ENCODE measurements around the gene TAPBP.
"Not testable (repeated sequence)": the region's sequence is repeated elsewhere in the genome, so short reads cannot be mapped to it uniquely, and the experiment has no call there.

Gene TAPBP

GRCh38 chr6:33273924-33274902 is 39.7 kb downstream of the TAPBP start:
- DNase-seq = no peak

GRCh38 chr6:33273129-33273923 is 40.6 kb downstream of the TAPBP start:
- no peak for DNase-seq

DNA sequence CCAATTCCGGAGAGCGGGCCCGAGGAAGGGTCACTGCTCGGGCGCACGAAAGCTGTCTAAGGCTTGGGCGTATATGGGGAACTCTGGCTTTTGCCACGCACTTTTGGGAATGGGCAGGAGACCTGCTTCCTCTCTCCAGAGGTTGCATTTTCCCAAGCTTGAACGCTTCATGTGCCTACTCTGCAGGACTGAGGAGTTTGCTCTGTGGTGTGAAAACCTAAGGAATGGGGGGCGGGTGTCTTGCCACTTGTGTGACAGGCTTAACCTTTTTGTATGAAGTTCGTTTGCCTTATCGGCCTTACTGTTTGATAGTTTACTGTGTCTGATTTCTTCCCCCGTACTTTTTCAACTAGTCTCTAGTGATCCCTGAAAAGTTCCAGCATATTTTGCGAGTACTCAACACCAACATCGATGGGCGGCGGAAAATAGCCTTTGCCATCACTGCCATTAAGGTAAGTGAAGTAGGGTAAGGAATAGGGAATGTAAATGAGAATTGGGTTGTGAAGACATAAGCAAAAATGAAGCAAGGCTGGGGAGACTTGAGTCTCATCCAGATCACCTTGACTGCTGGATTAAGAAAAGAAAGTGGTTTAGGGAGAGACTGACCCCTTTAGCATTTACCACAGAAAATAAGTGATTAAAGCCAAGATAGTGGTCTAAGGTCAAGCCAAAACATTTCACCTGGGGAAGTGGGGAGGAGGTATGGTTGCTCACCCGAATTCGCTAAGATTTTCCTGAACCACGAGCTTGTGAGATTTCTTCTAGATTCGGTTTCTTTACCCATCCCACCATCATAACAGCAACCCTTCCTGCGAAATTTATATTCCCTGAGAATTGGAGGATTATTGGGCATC is 41.4 kb downstream of the TAPBP start:
- no peak for DNase-seq

DNA sequence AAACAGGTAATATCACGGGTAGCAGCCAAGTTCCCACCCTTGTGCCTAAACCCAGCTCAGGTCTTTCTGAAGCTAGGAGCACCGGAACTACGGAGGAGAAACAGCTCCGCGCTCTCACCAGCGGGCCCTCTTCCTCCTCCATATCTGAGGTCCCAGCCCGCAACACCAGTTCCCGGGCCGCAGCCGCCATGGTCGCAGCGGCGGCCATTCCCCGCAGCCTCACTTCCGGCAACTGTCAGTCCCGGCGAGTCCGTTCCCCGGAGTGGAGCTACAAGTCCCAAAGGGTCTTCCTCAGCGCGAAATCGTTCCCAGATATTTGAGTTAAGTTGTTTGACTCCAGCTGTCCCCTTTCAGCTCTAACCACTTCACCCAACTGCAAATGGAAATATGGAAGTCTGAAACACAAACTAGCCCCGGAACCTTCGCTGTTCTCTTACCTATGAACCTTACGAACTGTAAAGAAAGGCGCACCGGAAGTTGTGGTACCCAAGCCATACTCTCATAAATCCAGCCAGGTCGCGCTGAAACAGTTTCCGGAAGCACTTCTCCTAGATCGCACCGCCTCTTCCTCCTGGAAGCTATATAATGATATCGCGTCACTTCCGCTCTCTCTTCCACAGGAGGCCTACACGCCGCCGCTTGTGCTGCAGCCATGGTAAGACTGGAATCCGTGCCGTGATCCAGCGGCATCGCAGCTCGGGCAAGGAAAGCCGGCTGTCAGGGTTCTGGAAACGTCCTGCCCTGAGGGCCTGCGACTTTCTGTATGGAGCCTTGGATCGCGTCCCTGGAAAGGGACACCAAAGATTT is 42.2 kb downstream of the TAPBP start, which contains the start of the genes RPS18 and VPS52:
Gene RPS18 (plus strand): TSS at position 608 of the 807 bp plus-strand sequence. CDS start 45 bp downstream, at position 653.
Gene VPS52 (minus strand): TSS at position 409 of the 807 bp plus-strand sequence. CDS start 201 bp downstream, at position 208.
- DNase-seq = peak; percentile 97

- DNase-seq = peak; percentile 51
Observed at GRCh38 chr6:33271117-33271467, 42.8 kb downstream of the TAPBP start.

DNA sequence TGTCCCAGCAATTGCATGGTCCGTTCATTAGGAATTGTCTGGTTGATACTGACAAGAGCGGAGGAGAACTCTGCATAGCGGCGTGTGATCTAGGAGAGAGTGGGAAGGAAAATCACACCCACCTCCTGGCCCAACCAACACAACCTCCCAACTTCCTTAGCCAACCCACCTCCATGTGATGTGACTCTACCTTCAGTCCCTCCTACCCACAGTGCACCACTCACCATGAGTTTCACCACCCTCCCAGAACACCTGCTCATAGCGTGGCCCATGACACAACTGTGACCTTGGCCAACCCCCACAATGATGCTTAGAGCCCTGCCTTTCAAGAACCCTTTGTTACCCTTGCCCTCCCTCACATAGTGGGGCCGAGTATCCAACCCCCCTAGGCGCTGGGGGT is 49.9 kb downstream of the TAPBP start:
- no peak for DNase-seq

- DNase-seq = not testable (repeated sequence)
Observed at GRCh38 chr6:33262490-33262889, 51.4 kb downstream of the TAPBP start.

- DNase-seq = no peak
Observed at GRCh38 chr6:33259032-33259431, 54.8 kb downstream of the TAPBP start.

DNA sequence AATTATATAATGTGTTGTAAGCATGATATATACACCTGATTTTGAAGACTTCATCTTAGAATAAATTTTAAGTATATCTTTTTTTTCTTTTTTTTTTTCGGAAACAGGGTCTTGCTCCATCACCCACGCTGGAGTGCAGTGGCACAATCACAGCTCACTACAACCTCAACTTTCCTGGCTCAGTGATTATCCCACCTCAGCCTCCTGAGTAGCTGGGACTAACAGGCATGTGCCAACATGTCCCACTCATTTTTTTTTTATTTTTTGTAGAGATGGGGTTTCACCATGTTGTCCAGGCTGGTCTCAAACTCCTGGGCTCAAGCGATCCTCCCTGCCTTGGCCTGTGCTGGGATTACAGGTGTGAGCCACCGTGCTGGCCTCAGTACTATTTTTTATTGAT is 59.3 kb downstream of the TAPBP start:
- no peak for DNase-seq

- DNase-seq = no peak
Observed at GRCh38 chr6:33252759-33253158, 61.1 kb downstream of the TAPBP start.

DNA sequence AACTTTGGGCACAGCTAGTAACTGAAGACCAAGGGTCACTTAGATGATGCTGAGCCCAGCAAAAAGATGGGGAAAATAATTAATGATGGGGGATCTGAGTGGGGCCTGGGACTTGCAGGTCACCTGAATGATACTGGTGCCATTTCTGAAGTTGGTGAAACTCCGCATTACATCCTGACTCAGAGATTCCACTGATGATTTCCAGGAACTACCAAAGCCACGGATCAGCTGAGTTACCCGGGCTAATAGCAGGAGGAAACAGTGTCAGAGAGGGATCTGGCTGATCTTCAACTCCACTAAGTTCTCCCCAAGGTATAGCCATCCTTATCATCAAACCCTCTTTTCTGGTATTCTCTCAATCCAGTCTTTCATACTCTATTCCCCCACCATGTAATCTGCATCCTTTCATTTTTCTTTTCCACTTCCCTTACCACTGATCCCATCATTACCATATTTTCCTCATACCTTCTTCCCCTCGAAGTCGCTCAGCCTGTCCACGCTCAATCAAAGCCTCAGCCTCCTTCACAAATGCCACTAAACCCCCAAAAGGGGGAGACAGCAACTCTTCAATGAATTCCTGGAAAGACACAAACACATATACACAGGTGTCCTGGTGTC is 62.4 kb downstream of the TAPBP start:
- DNase-seq = no peak

DNA sequence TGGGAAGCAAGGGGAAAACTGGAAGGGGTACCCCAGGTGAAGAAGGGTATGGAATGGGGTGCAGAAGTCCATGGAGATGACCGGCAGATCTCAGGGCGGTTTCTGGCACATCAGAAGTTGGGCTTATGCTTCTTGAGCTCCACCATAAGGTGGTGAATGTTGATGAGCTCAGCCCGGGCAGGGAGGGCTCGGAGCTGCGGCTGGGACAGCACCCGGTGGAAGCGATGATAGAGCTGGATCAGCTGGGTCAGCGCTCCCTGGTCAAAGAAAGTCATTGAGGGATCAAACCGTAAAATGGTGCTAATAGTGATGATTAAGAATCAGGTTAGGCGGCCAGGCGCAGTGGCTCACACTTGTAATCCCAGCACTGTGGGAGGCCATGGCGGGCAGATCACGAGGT is 63.1 kb downstream of the TAPBP start:
- DNase-seq = no peak

DNA sequence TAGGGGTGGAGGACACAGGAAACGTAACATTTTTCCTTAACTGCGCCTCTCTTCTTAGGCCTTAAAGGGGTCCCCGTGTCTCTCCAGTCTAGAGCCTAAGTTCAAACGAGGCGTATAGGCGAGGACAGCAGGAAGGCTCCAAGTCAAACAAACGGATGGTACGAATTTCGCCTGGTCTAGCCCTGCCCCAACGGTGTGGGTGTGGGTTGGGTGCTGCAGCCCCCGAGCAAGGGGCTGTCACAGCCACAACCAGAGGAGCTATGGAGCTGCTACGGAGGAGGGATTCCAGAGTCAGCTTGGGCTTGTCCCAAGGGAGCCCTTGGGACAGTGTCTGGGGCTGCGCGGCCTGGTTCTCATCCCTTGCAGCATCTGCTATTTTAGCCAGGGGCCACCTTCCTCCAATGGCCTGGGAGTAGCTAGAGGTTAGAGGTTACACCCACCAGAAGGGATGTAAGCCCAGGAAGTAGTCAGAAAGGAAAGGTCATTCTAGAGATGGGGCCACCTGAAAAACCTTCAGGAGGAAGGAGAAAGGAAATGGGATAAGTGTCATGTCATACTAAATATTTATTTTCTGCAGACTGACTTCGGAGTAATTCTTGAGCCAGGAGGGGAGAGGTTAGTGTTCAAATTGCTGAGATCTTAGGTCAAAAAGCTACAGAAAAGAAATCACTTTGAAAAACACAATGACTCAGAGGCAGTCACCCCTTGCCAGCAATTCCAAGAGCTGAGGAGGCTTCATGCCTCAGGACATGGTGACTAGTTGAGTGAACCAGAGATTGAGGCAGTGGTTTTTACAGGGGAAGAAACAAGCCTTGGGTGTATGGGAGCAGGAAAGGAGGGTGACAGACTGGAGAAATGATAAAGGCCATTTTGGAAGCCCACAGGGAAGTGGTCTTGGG is 63.9 kb downstream of the TAPBP start:
- DNase-seq = no peak
